Measurements from ENCODE around the gene GADL1. TPM values are rescaled to one million over a fixed set of nuclear protein-coding genes. Genes with fewer than 3 reads are reported as not detected.

GADL1 gene
- total RNA-seq, 1 donor from 2014 or later: not detected

GRCh38 chr3:30760040-30760695, 134.3 kb downstream of the GADL1 start:
- no peak for DNase-seq (ENCODE audit: low spot score in 2 of 2)
- Histone ChIP-seq H3K27ac (no peak overlapping the region), H3K4me3 (no peak overlapping the region), H3K27me3 (no peaks in the 10 kb centered on the region), H3K9me3 (no peaks in the 10 kb centered on the region), H3K36me3 (no peaks in the 10 kb centered on the region), H3K4me1 (no peaks in the 10 kb centered on the region)
- no peak for TF ChIP-seq CTCF (IDR thresholded peaks at IDR 0.05)
- intact Hi-C loops (cut with DNase I): no loop called here

GRCh38 chr3:30756218-30756617, 138.2 kb downstream of the GADL1 start:
- intact Hi-C loops (cut with DNase I): no loop called here
- TF ChIP-seq CTCF (IDR thresholded peaks at IDR 0.05): no peak
- Histone ChIP-seq H3K9me3 (no peaks in the 10 kb centered on the region), H3K4me1 (no peaks in the 10 kb centered on the region), H3K36me3 (no peaks in the 10 kb centered on the region), H3K27me3 (no peaks in the 10 kb centered on the region), H3K4me3 (no peak overlapping the region), H3K27ac (no peak overlapping the region)
- no peak for DNase-seq (ENCODE audit: low spot score in 2 of 2)

- H3K4me1 ChIP-seq: no peaks in the 10 kb centered on the region
- H3K9me3 ChIP-seq: no peaks in the 10 kb centered on the region
- intact Hi-C loops (cut with DNase I): no loop called here
- no peaks in the 10 kb centered on the region for H3K36me3 ChIP-seq
- H3K27me3 ChIP-seq: no peaks in the 10 kb centered on the region
- TF ChIP-seq CTCF (IDR thresholded peaks at IDR 0.05): no peak
- no peak overlapping the region for H3K4me3 ChIP-seq
- no peak overlapping the region for H3K27ac ChIP-seq
- DNase-seq (ENCODE audit: low spot score in 2 of 2): no peak
These were observed 140.0 kb downstream of the GADL1 start for GRCh38 chr3:30754426-30754825.

- H3K9me3 ChIP-seq: no peaks in the 10 kb centered on the region
- no peaks in the 10 kb centered on the region for H3K4me1 ChIP-seq
- intact Hi-C loops (cut with DNase I): no loop called here
- H3K27me3 ChIP-seq: no peaks in the 10 kb centered on the region
- no peaks in the 10 kb centered on the region for H3K36me3 ChIP-seq
- TF ChIP-seq CTCF (IDR thresholded peaks at IDR 0.05): no peak
- no peak for DNase-seq (ENCODE audit: low spot score in 2 of 2)
- H3K4me3 ChIP-seq: no peak overlapping the region
- no peak overlapping the region for H3K27ac ChIP-seq
These were observed 140.7 kb downstream of the GADL1 start for GRCh38 chr3:30753766-30754165.

- DNase-seq (ENCODE audit: low spot score in 2 of 2): no peak
- intact Hi-C loops (cut with DNase I): no loop called here
- TF ChIP-seq CTCF (IDR thresholded peaks at IDR 0.05): no peak
- no peaks in the 10 kb centered on the region for H3K9me3 ChIP-seq
- no peak overlapping the region for H3K27ac ChIP-seq
- no peak overlapping the region for H3K4me3 ChIP-seq
- no peaks in the 10 kb centered on the region for H3K4me1 ChIP-seq
- no peaks in the 10 kb centered on the region for H3K27me3 ChIP-seq
- H3K36me3 ChIP-seq: no peaks in the 10 kb centered on the region
These were observed 141.5 kb downstream of the GADL1 start for GRCh38 chr3:30752970-30753369.

- Histone ChIP-seq H3K36me3 (no peaks in the 10 kb centered on the region), H3K27ac (no peak overlapping the region), H3K27me3 (no peaks in the 10 kb centered on the region), H3K9me3 (no peaks in the 10 kb centered on the region), H3K4me3 (no peak overlapping the region), H3K4me1 (no peaks in the 10 kb centered on the region)
- intact Hi-C loops (cut with DNase I): no loop called here
- TF ChIP-seq CTCF (IDR thresholded peaks at IDR 0.05): no peak
- no peak for DNase-seq (ENCODE audit: low spot score in 2 of 2)
These were observed 142.0 kb downstream of the GADL1 start for GRCh38 chr3:30752491-30752890.
